ENCODE results near the gene PRM1. TPM values are rescaled to one million over a fixed set of nuclear protein-coding genes. Genes with fewer than 3 reads are reported as not detected.
A peak's percentile ranks its signal among the peaks of the same experiment; 100 is the strongest.

PRM1 gene
- total and polyA plus RNA-seq, 2 of the 13 experiments (the other 11 are each of a cell fraction or from before 2014, with no cell fraction given) = not detected

- TF ChIP-seq MED13 (CRISPR knock-in tag; IDR thresholded peaks at IDR 0.05) (no peak; the same call in 1 of the 2 replicates), FOSL1 (CRISPR knock-in tag; IDR thresholded peaks at IDR 0.05; ENCODE audit: borderline replicate concordance) (no peak), CERS6 (CRISPR knock-in tag; IDR thresholded peaks at IDR 0.05) (no peak), SOX6 (IDR thresholded peaks at IDR 0.05) (no peak), SOX6 (CRISPR knock-in tag; IDR thresholded peaks at IDR 0.05) (peak; percentile 91), ZNF674 (CRISPR knock-in tag; IDR thresholded peaks at IDR 0.05; ENCODE audit: low read depth) (no peak), MLXIP (CRISPR knock-in tag; IDR thresholded peaks at IDR 0.05; ENCODE audit: borderline replicate concordance) (no peak), MTERF4 (CRISPR knock-in tag; IDR thresholded peaks at IDR 0.05) (no peak; the same call in 1 of the 2 replicates), ZBTB2 (CRISPR knock-in tag; IDR thresholded peaks at IDR 0.05; ENCODE audit: low read depth) (no peak), IRX3 (CRISPR knock-in tag; IDR thresholded peaks at IDR 0.05; ENCODE audit: borderline replicate concordance, low read depth) (no peak), ZNF615 (CRISPR knock-in tag; IDR thresholded peaks at IDR 0.05; ENCODE audit: borderline replicate concordance) (no peak), SETDB1 (CRISPR knock-in tag; IDR thresholded peaks at IDR 0.05; ENCODE audit: borderline replicate concordance) (no peak), ZNF335 (CRISPR knock-in tag; IDR thresholded peaks at IDR 0.05) (0 out of 2 replicates have a peak, but pooled peaks have one; percentile 33), RXRA (CRISPR knock-in tag; IDR thresholded peaks at IDR 0.05) (no peak; the same call in 1 of the 2 replicates), TIGD3 (CRISPR knock-in tag; IDR thresholded peaks at IDR 0.05; ENCODE audit: borderline replicate concordance) (peak; percentile 11; the same call in 1 of the 2 replicates), HOMEZ (CRISPR knock-in tag; IDR thresholded peaks at IDR 0.05; ENCODE audit: low read depth) (peak; percentile 60; the same call in 1 of the 2 replicates), EEA1 (CRISPR knock-in tag; IDR thresholded peaks at IDR 0.05; ENCODE audit: borderline replicate concordance) (no peak), ETV5 (CRISPR knock-in tag; IDR thresholded peaks at IDR 0.05; ENCODE audit: borderline replicate concordance) (peak; percentile 63; the same call in 1 of the 2 replicates)
Observed at GRCh38 chr16:11306997-11307638, 26.0 kb upstream of the PRM1 start (continued).
